HG03097 (cell line): ENCODE measurements around the gene PHF10.
A peak's percentile ranks its signal among the peaks of the same experiment; 100 is the strongest.
"Not testable (repeated sequence)": the region's sequence is repeated elsewhere in the genome, so short reads cannot be mapped to it uniquely, and the experiment has no call there.

Source experiments
- ATAC-seq: cut with Tn5 transposase; IDR thresholded peaks from one replicate; pipeline ENCODE4 v1.9.1; 2021; ENCODE audit not compliant: unreplicated experiment, low FRiP score

PHF10 gene

GRCh38 chr6:169724494-169725124, at the start of gene PHF10:
PHF10 (minus strand) TSS chr6:169724500; CDS start chr6:169723931, 569 bp downstream.
- peak; percentile 38 for ATAC-seq

- no peak for ATAC-seq
Measured at GRCh38 chr6:169766921-169767736, 42.8 kb upstream of the PHF10 start.

DNA sequence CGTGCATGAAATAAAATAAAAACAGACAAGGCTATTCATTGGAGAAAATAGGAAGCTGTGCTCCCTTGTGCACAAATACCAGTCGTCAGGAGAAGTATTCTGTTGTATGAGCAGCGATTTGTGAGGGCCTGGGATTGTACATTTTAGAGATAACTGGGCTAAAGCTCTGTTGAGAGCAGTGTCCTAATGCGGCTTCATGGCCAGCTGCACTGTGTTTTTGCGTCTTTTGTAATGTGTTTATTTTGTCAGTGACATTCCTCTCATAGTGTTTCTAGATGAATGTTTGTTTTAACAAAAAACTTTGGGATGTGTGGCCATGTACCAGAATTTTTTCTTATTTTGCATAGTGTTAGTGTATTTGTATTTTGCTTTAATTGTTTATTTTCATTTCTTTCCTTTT, 41.9 kb upstream of the PHF10 start:
- ATAC-seq: no peak

DNA sequence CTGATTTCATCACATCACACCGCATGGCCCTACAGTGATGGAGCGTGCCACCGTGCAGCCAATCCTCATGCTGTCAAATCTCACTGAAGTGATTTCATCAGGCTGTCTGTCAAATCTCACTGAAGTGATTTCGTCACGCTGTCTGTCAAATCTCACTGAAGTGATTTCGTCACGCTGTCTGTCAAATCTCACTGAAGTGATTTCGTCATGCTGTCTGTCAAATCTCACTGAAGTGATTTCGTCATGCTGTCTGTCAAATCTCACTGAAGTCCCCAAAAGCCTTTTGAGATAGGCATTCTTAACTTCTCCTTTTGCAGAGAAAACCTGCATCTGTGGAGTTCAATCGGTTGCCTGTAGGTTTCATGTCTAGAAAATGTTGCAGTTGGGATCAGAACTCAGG, 41.5 kb upstream of the PHF10 start:
- not testable (repeated sequence) for ATAC-seq

DNA sequence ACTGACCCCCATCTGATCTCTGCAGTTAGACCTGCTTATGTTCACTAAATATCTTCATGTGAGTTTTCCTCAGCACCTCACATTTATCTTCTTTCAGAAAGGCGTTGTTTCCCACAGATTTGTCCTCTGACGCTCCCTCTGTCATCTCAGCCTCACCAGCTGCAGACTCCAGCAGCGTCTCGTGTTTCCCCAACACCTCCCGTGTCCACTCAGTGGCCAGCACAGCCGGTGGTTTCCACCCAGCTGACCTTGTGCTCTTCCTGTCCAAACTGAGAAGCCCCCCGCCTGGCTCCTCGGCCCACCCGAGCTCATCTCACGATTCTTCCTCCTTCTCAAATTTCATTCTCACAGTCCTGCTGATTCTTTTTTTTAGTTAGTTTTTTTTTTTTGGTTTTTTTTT, 39.6 kb upstream of the PHF10 start:
- ATAC-seq: no peak

DNA sequence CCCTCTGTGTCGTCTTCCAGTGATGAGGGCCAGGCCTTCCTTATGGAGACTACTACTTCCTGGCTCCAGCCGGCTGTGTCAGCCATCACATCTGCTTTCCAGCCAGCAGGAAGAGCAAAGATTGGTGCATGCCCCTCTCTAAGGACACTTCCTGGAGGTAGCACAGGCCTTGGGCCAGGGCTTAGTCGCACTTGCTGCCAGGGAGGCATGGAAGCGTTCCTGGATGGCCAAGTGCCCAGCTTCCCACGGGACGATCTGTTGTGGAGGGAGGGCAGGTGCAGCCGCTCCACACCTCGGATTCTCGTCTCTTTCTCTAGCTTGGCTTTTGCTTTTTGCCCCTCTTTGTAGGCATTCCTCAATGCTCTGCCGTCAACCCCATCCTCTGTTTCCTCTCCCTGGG, 39.0 kb upstream of the PHF10 start:
- ATAC-seq: no peak

DNA sequence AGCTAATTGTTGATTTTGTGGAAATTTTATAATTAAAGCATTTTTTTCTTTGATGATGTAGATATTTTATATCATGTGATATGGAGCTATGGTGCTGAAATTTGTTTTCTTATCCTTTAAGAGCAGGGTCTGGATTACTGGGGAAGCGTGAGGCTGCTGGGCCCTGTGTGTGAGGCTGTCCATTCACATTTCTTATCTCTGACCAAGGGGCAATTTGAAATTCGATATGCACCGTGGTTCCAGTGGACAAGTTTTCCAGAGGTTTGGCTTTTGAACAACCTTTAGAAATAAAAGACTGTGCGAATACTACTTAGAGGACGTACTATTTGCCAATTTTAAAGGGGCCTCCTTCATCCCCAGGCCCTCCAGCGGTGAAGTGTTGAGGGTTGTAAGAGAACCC, 30.9 kb upstream of the PHF10 start:
- no peak for ATAC-seq

DNA sequence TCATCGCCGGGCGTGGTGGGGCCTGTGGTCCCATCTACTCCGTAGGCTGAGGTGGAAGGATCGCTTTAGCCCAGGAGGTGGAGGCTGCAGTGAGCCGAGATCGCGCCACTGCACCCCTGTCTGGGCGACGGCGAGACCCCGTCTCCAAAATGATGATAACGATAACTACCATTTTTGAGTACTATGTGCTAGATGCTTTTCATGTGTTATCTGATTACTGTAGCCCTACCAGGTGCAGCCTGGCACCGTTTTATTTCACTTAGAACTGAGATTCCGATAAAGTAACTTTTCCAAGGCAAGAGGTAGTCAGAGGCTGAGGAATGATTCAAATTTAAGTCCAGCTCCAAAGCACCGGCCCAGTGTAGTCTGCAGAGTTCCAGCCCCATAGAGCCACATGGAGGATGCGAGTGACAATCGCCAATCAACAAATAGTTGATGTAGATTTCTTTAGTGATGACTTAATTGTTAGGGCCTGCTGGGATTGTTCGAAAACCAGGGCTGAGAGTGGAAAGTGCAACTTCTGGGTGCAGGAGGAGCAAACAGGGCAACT, 27.8 kb upstream of the PHF10 start:
- no peak for ATAC-seq

DNA sequence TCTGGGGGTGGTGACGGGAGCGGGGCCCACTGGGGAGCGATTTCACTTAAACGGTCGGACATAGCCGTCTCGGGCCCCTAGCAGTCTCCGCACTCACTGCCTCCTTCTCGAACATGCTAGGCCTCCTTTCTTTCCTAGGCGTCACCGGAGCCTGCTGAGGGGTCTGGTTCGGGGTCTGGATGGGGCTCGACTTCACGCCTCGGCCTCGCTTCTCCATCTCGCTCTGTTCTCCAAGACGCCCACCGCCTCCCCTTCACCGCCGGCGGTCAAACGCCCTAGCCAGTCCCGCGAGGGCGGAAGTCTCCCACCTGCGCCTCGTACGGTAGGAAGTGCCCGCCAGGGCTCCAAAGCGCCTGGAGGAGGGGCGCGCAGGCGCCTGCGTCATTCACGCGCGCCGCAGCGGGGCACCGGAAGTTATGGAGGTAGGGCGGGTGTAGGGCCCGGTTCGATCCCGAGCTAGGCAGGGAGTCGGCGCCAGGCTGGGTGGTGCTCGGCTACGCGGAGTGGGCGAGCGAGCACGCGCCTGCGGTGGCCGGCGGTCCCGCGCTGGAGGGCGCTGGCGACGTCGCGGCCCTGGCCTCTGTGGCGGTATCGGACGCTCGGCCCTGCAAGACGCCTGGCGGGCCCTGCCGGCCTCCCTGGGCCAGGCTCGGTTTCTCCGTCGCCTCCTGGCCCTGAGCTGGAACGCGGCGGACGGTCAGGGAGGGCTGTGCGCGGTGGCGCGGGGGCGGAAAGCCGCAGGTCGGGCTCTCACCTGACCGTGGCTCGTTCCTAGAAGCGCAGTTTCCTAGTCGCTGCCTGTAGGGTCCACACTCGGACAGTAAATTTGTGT, 27.2 kb upstream of the PHF10 start, which contains the start of the genes DYNLT2 and ERMARD:
Gene DYNLT2 (minus strand): TSS at position 331 of the 832 bp plus-strand sequence. CDS start 114 bp downstream, at position 217.
Gene ERMARD (plus strand): TSS at position 381 of the 832 bp plus-strand sequence. CDS start 36 bp downstream, at position 417.
- peak; percentile 98 for ATAC-seq

DNA sequence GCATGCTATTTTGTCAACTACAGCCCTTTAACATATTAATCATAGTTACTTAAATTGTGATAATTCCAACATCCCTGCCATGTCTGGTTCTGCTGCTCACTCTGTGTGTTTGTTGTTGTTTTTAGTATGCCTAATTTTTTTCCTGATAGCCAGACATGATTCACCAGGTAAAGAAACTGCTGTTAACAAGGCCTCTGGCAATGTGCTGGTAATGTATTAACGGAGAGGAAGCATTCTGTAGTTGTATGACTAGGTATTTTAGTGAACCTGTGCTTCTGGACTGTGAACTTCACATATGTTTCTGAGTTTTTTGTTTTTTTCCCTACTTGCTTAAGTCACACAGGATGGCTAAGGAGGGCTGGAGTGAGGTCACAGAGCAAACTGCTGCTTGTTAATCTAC, 22.3 kb upstream of the PHF10 start:
- ATAC-seq: no peak

- no peak for ATAC-seq
Measured at GRCh38 chr6:169745405-169745804, 21.1 kb upstream of the PHF10 start.

DNA sequence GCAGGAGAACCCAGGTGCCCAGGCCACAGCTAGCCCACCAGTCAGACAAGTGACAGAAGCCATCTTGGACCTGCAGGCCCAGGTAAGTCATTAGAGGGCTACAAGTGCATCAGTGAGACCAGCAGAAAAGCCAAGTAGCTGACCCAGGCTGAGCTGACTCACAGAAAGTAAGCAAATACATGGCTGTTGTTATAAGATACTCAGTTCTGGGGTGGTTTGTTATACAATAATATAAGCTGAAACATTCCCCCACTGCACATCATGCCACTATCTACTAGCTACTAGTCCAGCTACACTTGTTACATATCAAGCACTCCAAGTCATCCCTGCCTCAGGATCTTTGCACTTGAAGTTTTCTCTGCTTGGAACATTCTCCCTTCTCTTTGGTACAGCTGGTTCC, 17.0 kb upstream of the PHF10 start:
- ATAC-seq: no peak

GRCh38 chr6:169738976-169739529, 14.8 kb upstream of the PHF10 start:
- ATAC-seq: no peak

DNA sequence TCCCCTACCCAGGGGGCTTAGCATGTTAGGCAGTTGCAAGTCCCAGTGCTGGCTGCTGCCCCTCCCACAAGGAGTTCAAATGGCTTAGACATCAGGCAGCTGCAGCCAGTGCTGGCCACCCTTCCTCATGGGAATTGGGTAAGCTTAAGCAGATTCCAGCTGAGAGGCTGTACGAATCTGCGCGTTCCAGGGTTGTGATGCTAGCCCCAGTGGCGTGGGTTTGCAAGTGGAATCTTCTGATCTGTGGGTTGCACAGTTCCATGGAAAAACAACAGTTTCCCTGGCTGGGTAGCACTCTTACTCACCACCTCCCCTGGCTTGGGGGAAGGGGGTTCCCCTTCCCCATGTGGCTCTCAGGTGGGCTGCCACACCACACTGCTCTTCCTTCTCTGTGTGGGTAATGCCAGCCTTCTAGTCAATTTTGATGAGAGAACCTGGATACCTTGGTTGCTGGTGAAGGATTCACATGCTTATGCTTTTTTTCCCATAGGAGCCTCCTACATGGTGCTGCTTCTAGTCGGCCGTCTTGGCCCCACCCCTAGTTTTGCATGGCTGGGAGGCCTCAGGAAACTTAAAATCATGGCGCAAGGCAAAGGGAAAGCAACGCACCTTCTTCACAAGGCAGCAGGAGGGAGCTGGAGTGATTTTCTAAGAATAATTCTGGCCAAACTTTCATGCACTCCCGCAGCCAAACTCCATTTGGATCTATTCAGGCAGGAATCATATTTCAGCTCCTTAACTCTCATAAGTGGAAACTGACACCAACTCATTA, 14.1 kb upstream of the PHF10 start:
- no peak for ATAC-seq

GRCh38 chr6:169729961-169730360, 5.7 kb upstream of the PHF10 start:
- no peak for ATAC-seq

- no peak for ATAC-seq
Measured at GRCh38 chr6:169726963-169727362, 2.7 kb upstream of the PHF10 start.

- ATAC-seq: no peak
Measured at GRCh38 chr6:169726049-169726400, 1.7 kb upstream of the PHF10 start.

GRCh38 chr6:169725125-169726048, 1.1 kb upstream of the PHF10 start:
- ATAC-seq: no peak
